Measurements from ENCODE around the gene FAM120AOS.

FAM120AOS gene

GRCh38 chr9:93437996-93438395, 15.4 kb downstream of the FAM120AOS start:
- DNase-seq = no peak

- no peak for DNase-seq
Observed at GRCh38 chr9:93436655-93437407, 16.6 kb downstream of the FAM120AOS start.

GRCh38 chr9:93436218-93436617, 17.2 kb downstream of the FAM120AOS start:
- DNase-seq = no peak

GRCh38 chr9:93435386-93435785, 18.0 kb downstream of the FAM120AOS start:
- DNase-seq = no peak

GRCh38 chr9:93434056-93434455, 19.3 kb downstream of the FAM120AOS start:
- no peak for DNase-seq

- no peak for DNase-seq
Observed at GRCh38 chr9:93432964-93433363, 20.4 kb downstream of the FAM120AOS start.

GRCh38 chr9:93431539-93432105, 21.8 kb downstream of the FAM120AOS start:
- DNase-seq = peak; percentile 18 to 47 (median 44)

GRCh38 chr9:93427655-93428379, 25.6 kb downstream of the FAM120AOS start:
- DNase-seq = peak; percentile 7 to 38 (median 15)

- DNase-seq = no peak
Observed at GRCh38 chr9:93422977-93423616, 30.3 kb downstream of the FAM120AOS start.

- no peak for DNase-seq
Observed at GRCh38 chr9:93419023-93419422, 34.4 kb downstream of the FAM120AOS start.

GRCh38 chr9:93417538-93417937, 35.8 kb downstream of the FAM120AOS start:
- no peak for DNase-seq

- DNase-seq = no peak
Observed at GRCh38 chr9:93416530-93417235, 36.7 kb downstream of the FAM120AOS start.

- DNase-seq = no peak
Observed at GRCh38 chr9:93415176-93415690, 38.1 kb downstream of the FAM120AOS start.

GRCh38 chr9:93413530-93413929, 39.9 kb downstream of the FAM120AOS start:
- DNase-seq = no peak

- peak; percentile 21 to 66 (median 42) for DNase-seq
Observed at GRCh38 chr9:93406371-93406770, 47.0 kb downstream of the FAM120AOS start.

GRCh38 chr9:93398471-93398870, 54.9 kb downstream of the FAM120AOS start:
- no peak for DNase-seq

GRCh38 chr9:93397661-93398373, 55.6 kb downstream of the FAM120AOS start:
- DNase-seq = peak; percentile 64 to 80 (median 76)

Measured in suppressor macrophage (primary cell).